ENCODE measurements around the gene KRT82.
A peak's percentile ranks its signal among the peaks of the same experiment; 100 is the strongest.

The KRT82 gene

GRCh38 chr12:52379536-52379935 lies 26.6 kb downstream of the KRT82 start:
- no peak for DNase-seq

- DNase-seq, result no peak
Measured at GRCh38 chr12:52378091-52378490, 28.0 kb downstream of the KRT82 start.

GRCh38 chr12:52377266-52377665 lies 28.9 kb downstream of the KRT82 start:
- no peak for DNase-seq

DNA sequence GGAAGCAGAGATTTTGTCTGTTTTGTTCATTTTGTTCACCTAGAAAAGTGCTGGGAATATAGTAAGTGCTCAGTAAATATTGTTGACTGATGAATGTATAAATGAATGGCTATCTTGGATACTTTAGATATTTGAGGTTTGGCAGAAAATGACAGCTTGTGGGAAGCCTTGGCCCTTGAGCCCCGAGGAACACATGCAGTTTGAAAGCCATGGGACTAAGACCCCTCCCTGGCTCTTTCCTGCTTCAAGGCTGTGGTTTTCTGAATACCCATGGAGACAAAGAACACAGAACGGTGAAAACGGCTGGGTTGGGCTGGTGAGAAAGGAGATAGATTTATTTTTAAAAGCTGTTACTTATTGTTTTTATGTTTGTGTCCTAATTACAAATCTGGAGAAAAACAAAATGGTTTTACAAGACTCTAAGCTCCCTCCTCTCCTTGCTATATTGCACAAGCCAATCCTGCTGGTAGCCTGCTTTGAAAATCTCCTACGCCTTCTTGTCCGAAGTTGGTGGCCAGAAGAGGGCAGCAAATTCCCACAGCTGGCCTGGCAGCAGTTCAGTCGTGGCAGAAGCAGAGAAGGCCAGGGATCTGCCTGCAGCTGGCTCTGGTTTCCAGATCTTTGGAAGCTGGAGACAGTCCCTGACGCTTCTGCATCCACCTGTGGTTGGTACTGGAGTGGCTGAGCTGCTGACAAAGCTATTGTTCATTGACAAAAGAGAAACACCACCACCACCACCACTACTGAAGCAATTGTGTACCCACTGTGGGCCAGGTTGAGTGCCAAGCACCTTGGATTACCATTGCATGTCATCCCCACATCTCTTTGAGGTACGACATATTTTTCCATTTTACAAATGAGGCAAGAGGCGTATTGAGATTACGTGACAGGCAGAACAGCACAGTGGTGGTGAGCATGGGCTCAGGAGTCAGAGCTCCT lies 33.6 kb downstream of the KRT82 start:
- DNase-seq, result peak; percentile 34

DNA sequence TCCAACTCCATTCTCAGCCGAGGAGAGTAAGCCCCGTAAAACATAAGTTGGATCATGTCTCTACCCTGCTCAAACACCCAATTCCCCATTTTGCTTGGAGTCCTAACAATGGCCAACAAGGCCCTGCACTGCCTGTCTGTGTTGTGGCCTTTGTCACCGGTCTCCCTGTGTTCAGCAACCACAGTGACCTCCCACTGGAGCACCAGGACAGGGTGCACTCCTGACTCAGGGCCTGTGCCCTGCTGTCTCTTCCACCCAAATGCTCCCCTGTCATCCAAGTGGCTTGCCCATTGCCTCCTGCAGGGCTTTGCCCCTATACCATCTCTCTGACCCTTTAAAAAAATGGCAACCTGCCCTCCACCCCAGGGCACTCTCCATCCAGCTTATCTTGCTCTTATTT lies 34.4 kb downstream of the KRT82 start:
- no peak for DNase-seq

GRCh38 chr12:52370926-52371608 lies 35.1 kb downstream of the KRT82 start:
- no peak for DNase-seq

DNA sequence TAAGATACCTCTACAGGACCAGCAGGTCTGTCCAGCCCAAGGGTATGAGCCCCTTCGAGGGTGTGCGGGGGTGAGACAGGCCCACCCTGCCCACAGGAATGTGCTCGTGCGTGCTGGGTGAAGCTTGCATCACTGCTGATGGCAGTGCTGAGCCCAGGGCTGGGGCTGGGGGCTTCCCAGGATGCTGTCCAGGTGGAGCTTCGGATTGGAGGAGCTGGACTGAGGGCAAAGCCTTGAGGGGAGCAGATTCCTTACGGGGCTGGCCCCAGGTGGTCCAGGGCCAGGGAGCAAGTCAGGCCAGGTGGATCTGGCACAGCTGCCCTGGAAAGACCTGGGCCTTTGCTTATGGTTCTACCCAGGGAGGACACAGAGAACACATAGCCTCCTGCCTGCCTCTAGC lies 36.3 kb downstream of the KRT82 start:
- DNase-seq, result no peak

GRCh38 chr12:52369211-52369610 lies 36.9 kb downstream of the KRT82 start:
- DNase-seq, result no peak

DNA sequence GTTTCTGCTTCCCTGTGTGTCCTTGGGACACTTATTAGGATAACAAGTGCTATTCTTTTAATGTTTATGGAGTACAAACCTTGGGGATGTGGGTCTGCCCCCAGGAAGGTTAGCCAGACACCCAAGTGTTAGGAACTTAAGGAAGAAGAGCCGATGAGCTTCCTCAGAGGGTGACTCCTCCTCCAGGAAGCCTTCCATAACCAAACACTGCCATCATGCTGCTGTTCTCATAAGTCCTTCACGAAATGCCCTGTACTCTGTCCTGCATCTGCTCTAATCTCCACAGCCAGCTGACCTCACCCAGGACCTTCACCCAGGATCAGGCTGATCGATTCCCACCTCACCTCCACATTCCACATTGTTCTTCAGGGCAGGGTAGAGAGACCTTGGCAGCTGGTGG lies 37.6 kb downstream of the KRT82 start:
- no peak for DNase-seq

DNA sequence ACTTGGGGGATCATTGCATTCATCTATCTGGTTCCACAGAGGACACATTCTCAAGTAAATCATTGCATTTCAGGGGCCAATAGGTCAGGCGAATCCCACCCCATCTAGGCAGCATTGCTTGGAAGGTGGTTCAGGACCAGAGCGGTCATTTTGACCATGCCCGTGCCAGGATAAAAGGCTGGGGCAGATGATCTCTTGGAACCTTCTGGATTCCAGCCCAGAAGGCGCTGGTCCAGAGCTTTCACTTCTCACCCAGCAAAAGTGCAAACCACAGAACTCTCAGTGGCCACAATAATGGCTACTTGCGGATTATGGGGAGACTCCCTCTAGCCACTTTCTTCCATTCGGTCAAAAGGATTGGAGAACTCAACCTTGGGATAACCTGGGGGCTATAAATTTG lies 38.3 kb downstream of the KRT82 start:
- no peak for DNase-seq

- DNase-seq, result no peak
Measured at GRCh38 chr12:52366738-52367485, 39.2 kb downstream of the KRT82 start, which contains the start of gene KRT85. KRT85 (minus strand) TSS chr12:52367481; CDS start chr12:52367405, 76 bp downstream.

- no peak for DNase-seq
Measured at GRCh38 chr12:52364901-52365489, 41.1 kb downstream of the KRT82 start.

- DNase-seq, result no peak
Measured at GRCh38 chr12:52364061-52364460, 42.1 kb downstream of the KRT82 start.

GRCh38 chr12:52363111-52363679 lies 42.9 kb downstream of the KRT82 start:
- DNase-seq, result no peak

DNA sequence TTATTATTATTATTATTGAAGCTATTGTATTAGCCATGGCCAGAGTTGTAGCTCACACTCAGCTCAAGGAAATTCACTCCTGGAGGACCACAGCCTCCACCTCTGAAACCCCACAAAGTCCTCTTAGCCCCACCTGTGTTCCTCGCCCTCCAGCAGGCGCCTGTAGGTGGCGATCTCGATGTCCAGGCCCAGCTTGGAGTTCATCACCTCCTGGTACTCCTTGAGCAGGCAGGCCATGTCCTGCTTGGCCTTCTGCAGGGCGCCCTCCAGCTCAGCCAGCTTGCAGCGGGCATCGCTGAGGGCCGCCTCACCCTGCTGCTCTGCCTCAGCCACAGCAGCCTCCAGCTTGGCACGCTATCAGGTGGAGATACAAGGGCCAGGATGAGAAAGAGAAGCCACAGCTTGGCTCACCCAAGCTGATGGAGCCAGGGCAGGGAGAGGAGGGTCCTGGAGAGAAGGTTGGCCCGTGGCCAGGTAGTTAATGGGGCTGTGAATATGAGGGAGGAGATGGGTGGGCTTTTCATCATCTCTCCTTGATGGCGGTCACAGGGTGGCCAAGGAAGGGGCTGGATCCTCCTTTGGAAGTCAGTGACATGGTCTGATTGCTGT lies 43.9 kb downstream of the KRT82 start:
- no peak for DNase-seq

DNA sequence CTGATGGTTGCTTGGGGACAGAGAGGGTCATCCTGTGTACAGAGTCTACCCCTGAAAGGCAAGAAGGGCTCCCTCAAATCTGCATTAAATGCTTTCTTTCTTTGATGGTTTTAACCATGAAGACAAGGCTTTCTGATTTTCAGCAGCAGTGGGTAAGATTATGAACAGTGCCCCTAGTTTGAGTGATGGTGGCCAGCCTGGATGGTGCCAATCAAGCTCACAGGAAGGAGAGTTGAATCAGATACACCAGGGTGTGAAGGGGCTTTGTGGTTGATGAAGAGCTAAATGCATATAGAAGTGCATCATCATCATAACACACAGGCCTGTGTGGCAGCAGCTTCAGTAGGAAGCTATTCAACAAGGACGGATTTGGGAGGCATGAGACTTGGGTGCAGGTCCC lies 44.6 kb downstream of the KRT82 start:
- no peak for DNase-seq

GRCh38 chr12:52360663-52361271 lies 45.4 kb downstream of the KRT82 start:
- DNase-seq, result no peak

- DNase-seq, result no peak
Measured at GRCh38 chr12:52360106-52360662, 46.0 kb downstream of the KRT82 start.

DNA sequence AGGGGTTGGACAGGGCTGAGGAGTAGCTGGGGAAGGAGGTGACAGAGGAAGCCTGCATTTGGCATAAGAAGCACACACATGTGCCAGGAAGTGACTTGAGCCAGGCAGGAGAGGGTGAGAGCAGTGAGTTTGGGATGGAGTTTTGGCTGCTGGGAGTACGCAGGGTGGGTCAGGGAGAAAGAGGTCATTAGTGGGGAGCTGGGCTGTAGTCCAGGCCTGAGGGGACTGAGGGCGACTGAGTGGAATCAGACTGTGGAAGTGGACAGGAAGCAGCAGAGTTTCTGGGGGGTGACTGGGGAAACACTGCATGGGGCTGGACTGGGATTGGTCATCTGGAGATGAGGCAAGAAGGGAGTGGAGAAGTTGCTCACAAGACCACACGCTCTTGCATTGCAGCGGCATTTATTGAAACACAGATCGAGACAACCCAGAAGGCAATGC lies 46.5 kb downstream of the KRT82 start:
- no peak for DNase-seq

DNA sequence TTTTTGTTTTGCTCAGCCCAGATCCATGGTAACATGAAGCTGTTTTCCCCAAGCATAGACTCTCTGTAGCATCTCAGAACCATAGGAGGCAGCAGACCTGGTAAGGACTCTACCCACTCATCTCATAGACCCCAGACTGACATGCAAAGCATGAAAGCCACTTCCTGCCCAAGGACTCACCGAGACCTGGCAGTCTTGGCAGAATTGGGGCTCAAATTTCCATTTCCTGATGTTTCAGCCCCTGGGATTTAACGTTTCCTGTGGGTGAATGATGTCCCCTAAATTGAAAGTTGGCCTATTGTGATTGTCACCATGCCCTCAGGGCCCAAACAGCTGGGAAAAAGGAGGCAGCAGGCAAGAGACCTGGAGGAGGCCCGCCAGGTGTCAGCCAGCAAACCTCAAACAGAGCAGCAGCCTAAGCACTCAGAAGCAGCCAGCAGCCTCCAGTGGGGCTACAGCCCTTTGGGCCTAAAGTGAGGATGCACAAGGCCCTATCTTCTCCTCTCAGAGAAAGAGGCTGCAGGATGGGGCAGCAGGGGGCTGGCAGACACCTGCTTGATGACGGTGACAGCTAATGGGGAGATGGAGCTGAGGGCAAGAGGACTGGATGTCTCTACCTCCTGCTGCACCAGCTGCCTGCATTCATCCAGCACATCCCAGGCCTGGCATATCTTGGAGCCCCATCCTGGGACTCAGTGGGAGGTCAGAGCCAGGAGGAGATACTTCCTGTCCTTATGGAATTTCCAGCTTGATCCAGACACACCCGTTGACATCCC lies 47.4 kb downstream of the KRT82 start:
- DNase-seq, result no peak
